CD4-positive, alpha-beta T cell treated with Interleukin-17A for 1 hour (primary cell): ENCODE results near the gene ZNF783.

Source experiments
- DNase-seq: peaks from one replicate; pipeline ENCODE4 v3.0.0-alpha.2; 2020

The ZNF783 gene

GRCh38 chr7:149283321-149283720, 21.3 kb downstream of the ZNF783 start:
- DNase-seq: no peak

GRCh38 chr7:149284343-149284742, 22.3 kb downstream of the ZNF783 start:
- DNase-seq: peak; percentile 67

GRCh38 chr7:149284850-149285585, 23.0 kb downstream of the ZNF783 start:
- DNase-seq: peak; percentile 98

- DNase-seq: no peak
Measured at GRCh38 chr7:149285603-149286002, 23.6 kb downstream of the ZNF783 start.

- peak; percentile 7 for DNase-seq
Measured at GRCh38 chr7:149286811-149287400, 24.9 kb downstream of the ZNF783 start.

- no peak for DNase-seq
Measured at GRCh38 chr7:149287622-149288021, 25.6 kb downstream of the ZNF783 start.

GRCh38 chr7:149289262-149289661, 27.3 kb downstream of the ZNF783 start:
- no peak for DNase-seq

- DNase-seq: no peak
Measured at GRCh38 chr7:149289856-149290255, 27.9 kb downstream of the ZNF783 start.

- DNase-seq: no peak
Measured at GRCh38 chr7:149291036-149291780, 29.2 kb downstream of the ZNF783 start.

- DNase-seq: no peak
Measured at GRCh38 chr7:149291781-149292461, 29.9 kb downstream of the ZNF783 start.

GRCh38 chr7:149292462-149292823, 30.4 kb downstream of the ZNF783 start:
- DNase-seq: no peak

GRCh38 chr7:149293338-149293737, 31.3 kb downstream of the ZNF783 start:
- DNase-seq: no peak

- no peak for DNase-seq
Measured at GRCh38 chr7:149293946-149294633, 32.1 kb downstream of the ZNF783 start.

- no peak for DNase-seq
Measured at GRCh38 chr7:149294634-149295480, 32.9 kb downstream of the ZNF783 start.

GRCh38 chr7:149295481-149295850, 33.5 kb downstream of the ZNF783 start:
- no peak for DNase-seq

GRCh38 chr7:149296368-149296767, 34.4 kb downstream of the ZNF783 start:
- DNase-seq: no peak

- DNase-seq: no peak
Measured at GRCh38 chr7:149297034-149297755, 35.2 kb downstream of the ZNF783 start.

- no peak for DNase-seq
Measured at GRCh38 chr7:149300620-149301285, 38.8 kb downstream of the ZNF783 start.

GRCh38 chr7:149302222-149302621, 40.2 kb downstream of the ZNF783 start:
- DNase-seq: no peak

- no peak for DNase-seq
Measured at GRCh38 chr7:149302865-149303264, 40.9 kb downstream of the ZNF783 start.

GRCh38 chr7:149304006-149304405, 42.0 kb downstream of the ZNF783 start:
- DNase-seq: no peak
